Esophagus mucosa (tissue), 1 donor: Measurements from ENCODE around the gene C20orf96. TPM values are rescaled to one million over a fixed set of nuclear protein-coding genes. Genes with fewer than 3 reads are reported as not detected.
A peak's percentile ranks its signal among the peaks of the same experiment; 100 is the strongest.
"Not testable (repeated sequence)": the region's sequence is repeated elsewhere in the genome, so short reads cannot be mapped to it uniquely, and the experiment has no call there.

Experiments used
- ATAC-seq: fragments of 200-7000 bp; cut with Tn5 transposase; one replicate; pipeline ENCODE4 v1.9.1; 2020
- total RNA-seq: library from RNA; stranded (reverse); gene quantifications from one replicate; pipeline ENCODE4 v1.2.4, GENCODE V29; 2023
- donor health status: DM: yes; HTN: yes; CAD: no.

Gene C20orf96
- total RNA-seq, 1 donor from 2014 or later = 2.0 TPM

GRCh38 chr20:278607-279571, 11.7 kb downstream of the C20orf96 start:
- no peak for ATAC-seq

- ATAC-seq = no peak
Measured at GRCh38 chr20:278181-278580, 12.4 kb downstream of the C20orf96 start.

- ATAC-seq = no peak
Measured at GRCh38 chr20:277496-277781, 13.1 kb downstream of the C20orf96 start.

- ATAC-seq = no peak
Measured at GRCh38 chr20:276620-277495, 13.7 kb downstream of the C20orf96 start.

- no peak for ATAC-seq
Measured at GRCh38 chr20:275791-276190, 14.8 kb downstream of the C20orf96 start.

- no peak for ATAC-seq
Measured at GRCh38 chr20:273884-274283, 16.7 kb downstream of the C20orf96 start.

- no peak for ATAC-seq
Measured at GRCh38 chr20:272718-273117, 17.8 kb downstream of the C20orf96 start.

GRCh38 chr20:271528-271927, 19.0 kb downstream of the C20orf96 start:
- ATAC-seq = no peak

- no peak for ATAC-seq
Measured at GRCh38 chr20:271069-271468, 19.5 kb downstream of the C20orf96 start.

- ATAC-seq = no peak
Measured at GRCh38 chr20:270517-270916, 20.0 kb downstream of the C20orf96 start.

GRCh38 chr20:266596-267562, 23.7 kb downstream of the C20orf96 start:
- ATAC-seq = peak; percentile 92

GRCh38 chr20:263701-264100, 26.8 kb downstream of the C20orf96 start:
- no peak for ATAC-seq

GRCh38 chr20:259981-260380, 30.6 kb downstream of the C20orf96 start:
- no peak for ATAC-seq

- no peak for ATAC-seq
Measured at GRCh38 chr20:258963-259362, 31.6 kb downstream of the C20orf96 start.

GRCh38 chr20:258269-258858, 32.2 kb downstream of the C20orf96 start:
- ATAC-seq = no peak

GRCh38 chr20:257419-257818, 33.1 kb downstream of the C20orf96 start, which contains the start of gene DEFB132:
TSS of gene DEFB132 (plus strand) at chr20:257724. CDS start at chr20:257779, 55 bp downstream.
- ATAC-seq = no peak

- ATAC-seq = not testable (repeated sequence)
Measured at GRCh38 chr20:253447-253846, 37.1 kb downstream of the C20orf96 start.

- no peak for ATAC-seq
Measured at GRCh38 chr20:252801-253200, 37.7 kb downstream of the C20orf96 start.

GRCh38 chr20:251354-251753, 39.2 kb downstream of the C20orf96 start:
- ATAC-seq = no peak

GRCh38 chr20:242905-243304, 47.6 kb downstream of the C20orf96 start:
- ATAC-seq = no peak

- ATAC-seq = peak; percentile 39
Measured at GRCh38 chr20:237929-238328, 52.6 kb downstream of the C20orf96 start.

GRCh38 chr20:237489-237888, 53.1 kb downstream of the C20orf96 start:
- ATAC-seq = peak; percentile 36
